BE2C (cell line): ENCODE results near the gene LHX3.
A peak's percentile ranks its signal among the peaks of the same experiment; 100 is the strongest.

Source experiments
- DNase-seq: peaks from one replicate; pipeline ENCODE4 v3.0.0-alpha.2; 2020
- H3K27me3 ChIP-seq: fragments of 250-450 bp; sonication (Bioruptor Pico); 2 replicates; pipeline ENCODE4 v1.5.1; 2020; ENCODE audit warnings: mild to moderate bottlenecking
- H3K36me3 ChIP-seq: fragments of 250-450 bp; sonication (Bioruptor Pico); 2 replicates; pipeline ENCODE4 v1.5.1; 2020; ENCODE audit warnings: mild to moderate bottlenecking
- H3K4me1 ChIP-seq: fragments of 250-450 bp; sonication (Bioruptor Pico); 2 replicates; pipeline ENCODE4 v1.5.1; 2020
- H3K4me3 ChIP-seq: 2 replicates; pipeline ENCODE4 v1.5.1; 2011; ENCODE audit warnings: low read depth, low read length
- H3K9me3 ChIP-seq: fragments of 250-450 bp; sonication (Bioruptor Pico); 2 replicates; pipeline ENCODE4 v1.5.1; 2020
- TF ChIP-seq, protein P1 (sequence below): IDR thresholded peaks from 2 replicates; pipeline ENCODE4 v1.5.1; 2012; ENCODE audit warnings: mild to moderate bottlenecking, low read depth, low read length

LHX3 gene

DNA sequence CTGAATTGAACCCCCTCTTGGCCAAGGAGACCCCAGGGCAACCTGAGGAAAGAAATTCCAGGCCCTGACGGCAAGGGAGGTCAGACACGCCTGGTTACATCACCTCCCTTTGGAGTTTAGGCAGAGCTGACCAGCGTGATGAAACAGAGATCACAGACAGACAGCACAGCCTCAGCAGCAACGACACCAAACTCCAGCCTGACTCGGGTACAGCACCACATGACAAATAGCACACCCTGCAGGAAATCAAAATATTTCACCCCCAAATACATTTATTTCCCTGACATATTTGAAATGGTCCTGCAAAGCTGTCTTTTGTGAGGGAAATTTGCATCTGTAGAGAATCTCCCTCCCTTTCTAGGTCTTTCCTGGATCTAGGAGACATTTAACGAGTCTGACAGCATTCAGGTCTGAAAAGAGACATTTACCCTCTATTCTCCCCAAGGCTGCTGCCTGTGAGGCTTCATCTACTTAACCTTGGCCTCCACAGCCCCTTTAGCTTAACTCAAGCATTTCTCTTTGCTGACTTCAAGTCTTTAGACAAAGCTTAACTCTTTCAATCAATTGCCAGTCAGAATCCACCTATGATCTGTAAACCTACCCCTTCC lies 38.1 kb upstream of the LHX3 start:
- H3K4me1 ChIP-seq = peaks cover 17% of the 10 kb centered on the region
- no peaks in the 10 kb centered on the region for H3K27me3 ChIP-seq
- TF ChIP-seq, protein P1, sequence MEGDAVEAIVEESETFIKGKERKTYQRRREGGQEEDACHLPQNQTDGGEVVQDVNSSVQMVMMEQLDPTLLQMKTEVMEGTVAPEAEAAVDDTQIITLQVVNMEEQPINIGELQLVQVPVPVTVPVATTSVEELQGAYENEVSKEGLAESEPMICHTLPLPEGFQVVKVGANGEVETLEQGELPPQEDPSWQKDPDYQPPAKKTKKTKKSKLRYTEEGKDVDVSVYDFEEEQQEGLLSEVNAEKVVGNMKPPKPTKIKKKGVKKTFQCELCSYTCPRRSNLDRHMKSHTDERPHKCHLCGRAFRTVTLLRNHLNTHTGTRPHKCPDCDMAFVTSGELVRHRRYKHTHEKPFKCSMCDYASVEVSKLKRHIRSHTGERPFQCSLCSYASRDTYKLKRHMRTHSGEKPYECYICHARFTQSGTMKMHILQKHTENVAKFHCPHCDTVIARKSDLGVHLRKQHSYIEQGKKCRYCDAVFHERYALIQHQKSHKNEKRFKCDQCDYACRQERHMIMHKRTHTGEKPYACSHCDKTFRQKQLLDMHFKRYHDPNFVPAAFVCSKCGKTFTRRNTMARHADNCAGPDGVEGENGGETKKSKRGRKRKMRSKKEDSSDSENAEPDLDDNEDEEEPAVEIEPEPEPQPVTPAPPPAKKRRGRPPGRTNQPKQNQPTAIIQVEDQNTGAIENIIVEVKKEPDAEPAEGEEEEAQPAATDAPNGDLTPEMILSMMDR = peak; percentile 43
- H3K36me3 ChIP-seq = peaks cover 23% of the 10 kb centered on the region
- DNase-seq = peak; percentile 37
- H3K9me3 ChIP-seq = no peaks in the 10 kb centered on the region
- H3K4me3 ChIP-seq = peak overlapping the region; percentile 83

- Histone ChIP-seq H3K9me3 (no peaks in the 10 kb centered on the region), H3K4me3 (no peak overlapping the region), H3K36me3 (peaks cover 27% of the 10 kb centered on the region), H3K27me3 (no peaks in the 10 kb centered on the region), H3K4me1 (peaks cover 15% of the 10 kb centered on the region)
- DNase-seq = no peak
- TF ChIP-seq, protein P1 = no peak
Observed at GRCh38 chr9:136242248-136242647, 37.3 kb upstream of the LHX3 start.

GRCh38 chr9:136241542-136241941 lies 36.6 kb upstream of the LHX3 start:
- H3K4me3 ChIP-seq = no peak overlapping the region
- no peaks in the 10 kb centered on the region for H3K27me3 ChIP-seq
- TF ChIP-seq, protein P1 = no peak
- H3K9me3 ChIP-seq = no peaks in the 10 kb centered on the region
- no peak for DNase-seq
- peaks cover 28% of the 10 kb centered on the region for H3K36me3 ChIP-seq
- H3K4me1 ChIP-seq = peaks cover 15% of the 10 kb centered on the region

- Histone ChIP-seq H3K4me1 (peaks cover 12% of the 10 kb centered on the region), H3K9me3 (no peaks in the 10 kb centered on the region), H3K27me3 (no peaks in the 10 kb centered on the region), H3K36me3 (peaks cover 34% of the 10 kb centered on the region), H3K4me3 (no peak overlapping the region)
- TF ChIP-seq, protein P1 = no peak
- no peak for DNase-seq
Observed at GRCh38 chr9:136240941-136241340, 36.0 kb upstream of the LHX3 start.

DNA sequence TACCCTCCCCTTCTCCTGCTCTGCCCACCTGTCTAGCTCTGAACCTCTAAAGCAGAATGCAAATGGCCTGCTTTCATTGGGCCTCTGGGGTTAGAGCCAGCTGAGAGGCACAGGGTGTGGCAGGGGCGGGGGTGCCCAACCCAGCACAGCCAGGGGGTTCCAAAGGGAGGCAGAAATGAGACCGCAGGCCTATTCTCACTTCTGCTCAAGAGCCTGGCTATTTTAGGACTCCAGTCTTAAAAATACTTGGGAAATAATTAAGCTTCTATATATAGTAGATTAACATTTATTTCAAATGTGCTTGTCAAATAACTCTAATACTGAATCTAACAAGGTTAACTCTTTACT lies 35.0 kb upstream of the LHX3 start:
- Histone ChIP-seq H3K27me3 (no peaks in the 10 kb centered on the region), H3K9me3 (no peaks in the 10 kb centered on the region), H3K4me3 (no peak overlapping the region), H3K4me1 (peaks cover 12% of the 10 kb centered on the region), H3K36me3 (peaks cover 44% of the 10 kb centered on the region)
- TF ChIP-seq, protein P1 = no peak
- DNase-seq = no peak

DNA sequence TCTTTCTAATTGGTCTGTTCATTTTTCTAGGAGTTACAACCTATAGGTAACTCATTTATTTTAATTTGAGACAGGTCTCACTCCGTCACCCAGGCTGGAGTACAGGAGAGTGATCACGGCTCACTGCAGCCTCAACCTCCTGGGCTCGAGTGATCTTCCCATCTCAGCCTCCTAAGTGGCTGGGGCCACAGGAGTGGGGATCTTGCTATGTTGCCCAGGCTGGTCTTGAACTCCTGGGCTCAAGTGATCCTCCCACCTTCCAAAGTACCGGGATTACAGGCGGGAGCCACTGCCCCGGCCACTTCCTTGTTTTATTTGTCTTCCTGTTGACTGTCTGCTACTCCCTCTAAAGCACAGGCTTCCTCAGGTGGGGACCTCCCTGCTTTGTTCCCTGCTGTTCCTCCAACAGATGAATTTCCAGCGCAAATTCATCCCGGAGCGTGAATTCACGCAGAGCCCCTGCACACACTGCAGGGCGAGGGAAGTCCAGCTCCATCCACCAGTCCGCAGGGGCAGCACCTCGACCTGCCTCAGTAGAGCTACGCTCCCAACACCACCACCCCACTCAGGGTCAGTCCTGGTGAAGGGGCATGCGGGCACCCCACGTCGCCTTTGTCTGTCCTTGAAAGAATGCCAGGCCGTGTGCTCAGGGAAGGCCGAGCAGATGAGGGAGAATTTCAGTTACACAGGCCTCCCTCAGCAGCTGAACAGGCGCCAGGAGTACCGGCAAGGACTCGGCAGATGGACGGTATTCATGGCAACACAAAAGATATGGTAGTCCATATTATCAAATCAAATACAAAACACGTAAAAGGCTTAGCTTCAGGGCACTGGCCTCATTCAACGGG lies 34.4 kb upstream of the LHX3 start:
- peaks cover 12% of the 10 kb centered on the region for H3K4me1 ChIP-seq
- H3K9me3 ChIP-seq = no peaks in the 10 kb centered on the region
- H3K4me3 ChIP-seq = no peak overlapping the region
- peaks cover 47% of the 10 kb centered on the region for H3K36me3 ChIP-seq
- TF ChIP-seq, protein P1 = no peak
- DNase-seq = no peak
- no peaks in the 10 kb centered on the region for H3K27me3 ChIP-seq
